GM12864 (cell line): ENCODE measurements around the gene SUGCT.

Experiments
- DNase-seq: peaks from one replicate; pipeline ENCODE4 v3.0.0-alpha.2; 2011; ENCODE audit warnings: low read depth
- H3K4me3 ChIP-seq: 2 replicates; pipeline ENCODE4 v1.5.1; 2011; ENCODE audit warnings: mild to moderate bottlenecking, low read depth, low read length, control low read depth
- CTCF ChIP-seq: IDR thresholded peaks from 2 replicates; pipeline ENCODE4 v1.5.1; 2011; ENCODE audit warnings: low read depth, mild to moderate bottlenecking, moderate library complexity, low read length, control low read depth, inconsistent platforms; ENCODE audit errors: missing control alignments

Gene SUGCT

DNA sequence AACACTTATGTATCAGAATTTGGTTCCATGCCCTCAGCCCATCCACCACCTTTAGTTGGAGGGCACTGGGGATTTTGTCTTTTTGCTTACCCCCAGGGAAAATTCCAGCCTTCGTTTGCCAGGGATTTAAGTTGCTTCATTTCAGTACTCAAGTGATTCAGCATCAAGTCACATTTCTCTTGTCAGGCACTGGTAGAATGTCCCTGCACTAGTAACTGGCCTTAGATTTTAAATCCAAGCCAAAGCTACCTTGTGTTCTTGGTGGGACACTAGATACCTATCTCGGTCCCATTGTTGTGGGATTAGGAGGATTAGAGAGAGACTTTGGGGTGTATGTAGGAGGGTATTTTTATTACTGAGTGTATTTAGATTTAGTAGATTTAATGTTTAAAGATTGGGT is 613.1 kb downstream of the SUGCT start:
- no peak for DNase-seq
- no peak for TF ChIP-seq CTCF
- H3K4me3 ChIP-seq: no peak overlapping the region

GRCh38 chr7:40749877-40750276 is 615.1 kb downstream of the SUGCT start:
- H3K4me3 ChIP-seq: no peak overlapping the region
- no peak for TF ChIP-seq CTCF
- DNase-seq: no peak

GRCh38 chr7:40753455-40753854 is 618.6 kb downstream of the SUGCT start:
- TF ChIP-seq CTCF: no peak
- no peak for DNase-seq
- H3K4me3 ChIP-seq: no peak overlapping the region

DNA sequence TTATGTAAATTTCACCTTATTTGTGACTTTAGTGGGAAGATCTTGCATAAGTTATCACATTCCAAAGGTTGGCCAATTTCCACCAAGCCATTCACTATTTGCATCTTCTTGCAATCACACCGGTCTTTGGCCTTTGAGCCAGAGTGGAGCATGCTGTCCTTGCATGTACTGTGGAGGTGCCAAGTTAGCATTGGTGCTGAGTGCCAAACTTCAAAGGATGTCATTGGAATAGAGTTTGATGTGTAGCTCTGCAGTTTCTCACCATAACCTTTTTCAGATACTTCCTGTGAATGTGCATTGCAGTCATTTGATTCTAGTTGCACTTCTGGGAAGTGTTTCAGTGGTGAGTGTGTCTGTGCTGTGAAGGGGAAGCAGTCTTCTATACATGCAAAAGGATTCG is 620.6 kb downstream of the SUGCT start:
- DNase-seq: no peak
- TF ChIP-seq CTCF: no peak

GRCh38 chr7:40757109-40757508 is 622.3 kb downstream of the SUGCT start:
- no peak overlapping the region for H3K4me3 ChIP-seq
- no peak for DNase-seq
- no peak for TF ChIP-seq CTCF

More for the DNA sequence above, 620.6 kb downstream of the SUGCT start:
- no peak overlapping the region for H3K4me3 ChIP-seq

DNA sequence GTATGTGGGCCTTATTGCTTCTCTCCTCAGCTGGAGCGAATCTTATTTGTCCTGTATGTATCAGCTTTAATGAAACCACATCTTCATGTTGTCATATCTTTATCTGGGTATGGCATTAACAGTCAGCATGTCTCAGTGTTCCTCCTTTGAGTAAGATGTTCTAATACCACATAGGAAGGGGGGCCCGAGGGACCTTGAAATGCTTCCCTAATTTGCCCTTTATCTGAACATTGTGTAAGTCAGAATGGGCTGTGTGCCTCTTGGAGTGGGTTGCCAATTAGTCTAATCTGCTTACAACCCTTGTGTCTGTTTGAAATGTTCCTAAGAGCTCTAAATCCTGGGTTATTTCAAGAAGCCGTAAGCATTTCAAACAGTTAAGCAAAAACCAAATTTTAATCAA is 623.8 kb downstream of the SUGCT start:
- no peak for TF ChIP-seq CTCF
- H3K4me3 ChIP-seq: no peak overlapping the region
- DNase-seq: no peak

DNA sequence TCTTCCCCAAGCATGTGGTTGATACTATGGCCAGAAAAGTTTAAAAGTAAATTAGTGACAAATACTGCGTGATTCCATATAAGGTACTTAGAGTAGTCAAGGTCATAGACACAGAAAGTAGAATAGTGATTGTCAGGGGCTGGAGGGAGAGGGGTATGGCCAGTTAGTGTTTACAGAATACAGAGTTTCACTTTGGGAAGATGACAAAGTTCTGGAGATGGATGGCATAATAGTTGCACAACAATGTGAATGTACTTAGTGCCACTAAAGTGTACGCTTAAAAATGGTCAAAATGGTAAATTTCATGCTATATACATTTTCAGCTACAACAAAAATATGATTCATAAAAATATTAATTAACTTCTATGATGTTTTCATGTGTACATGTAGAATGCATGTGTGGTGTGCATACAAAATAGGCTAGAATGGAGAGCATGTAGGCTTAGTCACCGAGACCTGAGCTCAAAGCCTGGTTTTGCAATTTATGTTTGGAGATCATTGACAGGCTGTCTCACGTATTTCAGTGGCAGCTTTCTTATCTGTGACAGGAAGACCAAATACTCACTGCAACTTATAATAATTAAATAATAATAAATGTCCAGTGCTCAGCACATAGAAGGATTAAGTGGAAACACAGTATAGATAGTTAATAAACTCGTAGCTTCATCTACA is 625.6 kb downstream of the SUGCT start:
- DNase-seq: no peak
- H3K4me3 ChIP-seq: no peak overlapping the region
- TF ChIP-seq CTCF: no peak
